ENCODE measurements around the gene KCTD18.

- TF ChIP-seq REST (IDR thresholded peaks at IDR 0.05; ENCODE audit: insufficient read depth in 1 of 2, low read depth in 2 of 2, low read length in 2 of 2) (no peak), FOXP2 (optimal IDR thresholded peaks at IDR 0.05; ENCODE audit: borderline replicate concordance, extremely low read depth, extremely low read length, insufficient read depth) (no peak), SIN3A (IDR thresholded peaks at IDR 0.05; ENCODE audit: borderline replicate concordance, insufficient read depth, low read length) (no peak)
Measured at GRCh38 chr2:200486529-200486928, 23.3 kb downstream of the KCTD18 start.
